Measurements from ENCODE around the gene RNASE7. TPM values are rescaled to one million over a fixed set of nuclear protein-coding genes. Genes with fewer than 3 reads are reported as not detected.

Gene RNASE7
- total RNA-seq, 1 experiment from 2014 or later = not detected

GRCh38 chr14:21084998-21085853, 43.1 kb downstream of the RNASE7 start:
- Histone ChIP-seq H3K4me3 (ENCODE audit: low read length) (no peak overlapping the region), H3K27ac (ENCODE audit: low read length) (no peak overlapping the region), H4K20me1 (ENCODE audit: low read length) (no peaks in the 10 kb centered on the region), H3F3A (ENCODE audit: low read length, unreplicated experiment) (no peaks in the 10 kb centered on the region), H3K4me1 (ENCODE audit: insufficient read depth, low read length) (no peaks in the 10 kb centered on the region), H3K27me3 (ENCODE audit: low read length) (no peaks in the 10 kb centered on the region), H2AFZ (ENCODE audit: low read length) (no peak overlapping the region), H3K9ac (ENCODE audit: low read length) (no peak overlapping the region), H3K36me3 (ENCODE audit: low read depth, low read length) (no peaks in the 10 kb centered on the region), H3K4me2 (ENCODE audit: low read length) (no peak overlapping the region), H3K9me2 (replicated peaks; ENCODE audit: low read length) (no peaks in the 10 kb centered on the region), H3K9me3 (ENCODE audit: low read length) (no peaks in the 10 kb centered on the region), H3K79me2 (ENCODE audit: low read length) (no peaks in the 10 kb centered on the region)
- TF ChIP-seq, protein P1, sequence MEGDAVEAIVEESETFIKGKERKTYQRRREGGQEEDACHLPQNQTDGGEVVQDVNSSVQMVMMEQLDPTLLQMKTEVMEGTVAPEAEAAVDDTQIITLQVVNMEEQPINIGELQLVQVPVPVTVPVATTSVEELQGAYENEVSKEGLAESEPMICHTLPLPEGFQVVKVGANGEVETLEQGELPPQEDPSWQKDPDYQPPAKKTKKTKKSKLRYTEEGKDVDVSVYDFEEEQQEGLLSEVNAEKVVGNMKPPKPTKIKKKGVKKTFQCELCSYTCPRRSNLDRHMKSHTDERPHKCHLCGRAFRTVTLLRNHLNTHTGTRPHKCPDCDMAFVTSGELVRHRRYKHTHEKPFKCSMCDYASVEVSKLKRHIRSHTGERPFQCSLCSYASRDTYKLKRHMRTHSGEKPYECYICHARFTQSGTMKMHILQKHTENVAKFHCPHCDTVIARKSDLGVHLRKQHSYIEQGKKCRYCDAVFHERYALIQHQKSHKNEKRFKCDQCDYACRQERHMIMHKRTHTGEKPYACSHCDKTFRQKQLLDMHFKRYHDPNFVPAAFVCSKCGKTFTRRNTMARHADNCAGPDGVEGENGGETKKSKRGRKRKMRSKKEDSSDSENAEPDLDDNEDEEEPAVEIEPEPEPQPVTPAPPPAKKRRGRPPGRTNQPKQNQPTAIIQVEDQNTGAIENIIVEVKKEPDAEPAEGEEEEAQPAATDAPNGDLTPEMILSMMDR (conservative IDR thresholded peaks at IDR 0.05; ENCODE audit: low read depth, low read length) = no peak
- TF ChIP-seq EZH2phosphoT487 (IDR thresholded peaks at IDR 0.05; ENCODE audit: borderline replicate concordance, low read length) (no peak), EZH2 (IDR thresholded peaks at IDR 0.05; ENCODE audit: low read length, unreplicated experiment) (no peak)
- intact Hi-C loops (cut with micrococcal nuclease) = no loop called here
- ATAC-seq (no peak), DNase-seq (peak; percentile 20)
- POLR2A ChIA-PET (ENCODE audit: unreplicated experiment) = no interaction called here
- no TSS peak for BruUV-seq (replicated peaks)
- CTCF ChIA-PET = interaction anchor here (0.6 kb wide), 1 partner anchor 22 kb away, joined by 3 read pairs; no protein-coding TSS in a partner anchor

DNA sequence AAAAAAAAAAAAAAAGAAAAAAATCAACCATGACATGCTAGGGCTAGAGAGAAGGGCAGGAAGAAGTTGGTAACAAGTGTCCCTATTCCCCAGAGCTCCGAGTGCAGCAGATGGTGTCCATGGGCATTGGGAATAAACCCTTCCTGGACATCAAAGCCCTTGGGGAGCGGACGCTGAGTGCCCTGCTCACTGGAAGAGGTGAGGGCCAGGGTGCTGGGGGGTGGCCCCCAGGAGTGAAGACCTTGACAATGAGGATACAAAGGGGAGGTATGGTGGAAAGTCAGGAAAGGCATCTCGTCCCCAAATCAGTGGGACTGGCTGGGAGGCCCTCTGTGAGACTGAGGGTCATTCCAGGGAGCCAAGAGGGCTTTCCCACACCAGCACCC, 44.7 kb downstream of the RNASE7 start:
- intact Hi-C loops (cut with micrococcal nuclease) = no loop called here
- Histone ChIP-seq H2AFZ (ENCODE audit: low read length) (no peak overlapping the region), H3K27ac (ENCODE audit: low read length) (no peak overlapping the region), H3K4me3 (ENCODE audit: low read length) (no peak overlapping the region), H3K79me2 (ENCODE audit: low read length) (no peaks in the 10 kb centered on the region), H3K36me3 (ENCODE audit: low read depth, low read length) (no peaks in the 10 kb centered on the region), H3K9ac (ENCODE audit: low read length) (no peak overlapping the region), H3K9me2 (replicated peaks; ENCODE audit: low read length) (no peaks in the 10 kb centered on the region), H4K20me1 (ENCODE audit: low read length) (no peaks in the 10 kb centered on the region), H3F3A (ENCODE audit: low read length, unreplicated experiment) (no peaks in the 10 kb centered on the region), H3K9me3 (ENCODE audit: low read length) (no peaks in the 10 kb centered on the region), H3K27me3 (ENCODE audit: low read length) (no peaks in the 10 kb centered on the region), H3K4me2 (ENCODE audit: low read length) (no peak overlapping the region), H3K4me1 (ENCODE audit: insufficient read depth, low read length) (no peaks in the 10 kb centered on the region)
- BruUV-seq (replicated peaks) = no TSS peak
- ATAC-seq = no peak
- no peak for TF ChIP-seq EZH2 (IDR thresholded peaks at IDR 0.05; ENCODE audit: low read length, unreplicated experiment)
- TF ChIP-seq, protein P1 (conservative IDR thresholded peaks at IDR 0.05; ENCODE audit: low read depth, low read length) = no peak
- TF ChIP-seq EZH2phosphoT487 (IDR thresholded peaks at IDR 0.05; ENCODE audit: borderline replicate concordance, low read length) = no peak
- ChIA-PET CTCF (no interaction called here), POLR2A (ENCODE audit: unreplicated experiment) (interaction anchor here (0.7 kb wide), 1 partner anchor 477 kb away, joined by 7 read pairs; no protein-coding TSS in a partner anchor)
- DNase-seq = no peak
